HepG2 (cell line): ENCODE measurements around the gene DHRS4L2. TPM values are rescaled to one million over a fixed set of nuclear protein-coding genes. Genes with fewer than 3 reads are reported as not detected.
A peak's percentile ranks its signal among the peaks of the same experiment; 100 is the strongest.

ENCODE experiments used
- ARNTL ChIP-seq: sonication (generic); formaldehyde crosslinking; IDR thresholded peaks from 2 replicates; pipeline ENCODE4 v1.4.0; 2020; ENCODE audit warnings: mild to moderate bottlenecking, missing genetic modification reagents
- BHLHE40 ChIP-seq: IDR thresholded peaks from 2 replicates; pipeline ENCODE4 v1.6.1; 2011; ENCODE audit warnings: low read length, improper control_type of control experiment
- ELF4 ChIP-seq: sonication (generic); formaldehyde crosslinking; IDR thresholded peaks from 2 replicates; pipeline ENCODE4 v1.5.0; 2020; ENCODE audit warnings: missing genetic modification reagents, mild to moderate bottlenecking, moderate library complexity, borderline replicate concordance
- FOSL1 ChIP-seq: sonication (generic); formaldehyde crosslinking; IDR thresholded peaks from 2 replicates; pipeline ENCODE4 v1.9.0; 2021; ENCODE audit warnings: missing genetic modification reagents, borderline replicate concordance
- FOXO4 ChIP-seq: sonication (generic); formaldehyde crosslinking; conservative IDR thresholded peaks from 2 replicates; pipeline ENCODE4 v1.8.1; 2023; ENCODE audit warnings: missing genetic modification reagents
- GZF1 ChIP-seq: sonication (generic); formaldehyde crosslinking; IDR thresholded peaks from 2 replicates; pipeline ENCODE4 v1.5.1; 2020; ENCODE audit warnings: mild to moderate bottlenecking, missing genetic modification reagents
- PAF1 ChIP-seq: IDR thresholded peaks from 2 replicates; pipeline ENCODE4 v1.6.1; 2016; ENCODE audit warnings: missing genetic modification reagents, missing compliant biosample characterization
- PCBP1 ChIP-seq: fragments of 200-400 bp; formaldehyde crosslinking; IDR thresholded peaks from 2 replicates; pipeline ENCODE4 v1.6.1; 2017; ENCODE audit warnings: mild to moderate bottlenecking, low read depth, low read length, borderline replicate concordance
- TEAD3 ChIP-seq: optimal IDR thresholded peaks from 2 replicates; pipeline ENCODE3; 2016; ENCODE audit warnings: borderline replicate concordance
- YEATS4 ChIP-seq: sonication (generic); formaldehyde crosslinking; IDR thresholded peaks from 2 replicates; pipeline ENCODE4 v1.4.0; 2020; ENCODE audit warnings: missing genetic modification reagents, borderline replicate concordance
- ZBTB8A ChIP-seq: sonication (generic); formaldehyde crosslinking; IDR thresholded peaks from 2 replicates; pipeline ENCODE4 v1.4.0; 2020; ENCODE audit warnings: mild to moderate bottlenecking, low read depth, missing genetic modification reagents, borderline replicate concordance
- ZFP91 ChIP-seq: sonication (generic); formaldehyde crosslinking; IDR thresholded peaks from 2 replicates; pipeline ENCODE4 v1.9.0; 2022; ENCODE audit warnings: missing genetic modification reagents, mild to moderate bottlenecking, borderline replicate concordance
- ZKSCAN5 ChIP-seq: sonication (generic); formaldehyde crosslinking; IDR thresholded peaks from 2 replicates; pipeline ENCODE4 v1.5.1; 2020; ENCODE audit warnings: mild to moderate bottlenecking, missing genetic modification reagents
- ZNF333 ChIP-seq: sonication (generic); formaldehyde crosslinking; IDR thresholded peaks from 2 replicates; pipeline ENCODE4 v1.4.0; 2020; ENCODE audit warnings: mild to moderate bottlenecking, missing genetic modification reagents, borderline replicate concordance
- ZNF382 ChIP-seq: sonication (generic); formaldehyde crosslinking; IDR thresholded peaks from 2 replicates; pipeline ENCODE4 v1.5.0; 2020; ENCODE audit warnings: missing genetic modification reagents, mild to moderate bottlenecking, borderline replicate concordance
- ZNF607 ChIP-seq: sonication (generic); formaldehyde crosslinking; IDR thresholded peaks from 2 replicates; pipeline ENCODE4 v1.5.1; 2020; ENCODE audit warnings: missing genetic modification reagents, mild to moderate bottlenecking, borderline replicate concordance
- polyA plus RNA-seq, 8 experiments: library from polyadenylated mRNA; depleted of rRNA in 3 of 8; stranded (reverse) in 7 of 8; unstranded in 1 of 8; fragments of >200 nt; fragmentation: Illumina TruSeq in 4 of 8; extraction: Trizol in 4 of 8; gene quantifications; 2 replicates each; pipeline versions ENCODE4 v1.2.1 to v1.2.3, GENCODE V29; 2011 to 2016; ENCODE audit warnings: low read depth in 4 of 8, missing spikeins in 1 of 8, mixed read lengths in 1 of 8; ENCODE audit not compliant: insufficient read depth in 1 of 8
- total RNA-seq, 5 experiments: library from RNA; depleted of rRNA; stranded (reverse); fragments of >200 nt; fragmentation: Illumina TruSeq; extraction: Trizol; gene quantifications; 2 replicates each; pipeline ENCODE4 v1.2.3, GENCODE V29; 2016; ENCODE audit warnings: low read depth in 1 of 5
- TF ChIP-seq, protein P1 (sequence below): sonication (generic); formaldehyde crosslinking; conservative IDR thresholded peaks from 2 replicates; pipeline ENCODE4 v1.4.0; 2020; ENCODE audit warnings: missing genetic modification reagents
- TF ChIP-seq, protein P2 (sequence below): sonication (generic); formaldehyde crosslinking; IDR thresholded peaks from 2 replicates; pipeline ENCODE4 v1.4.0; 2020; ENCODE audit warnings: missing genetic modification reagents
- TF ChIP-seq, protein P3 (sequence below): sonication (generic); formaldehyde crosslinking; IDR thresholded peaks from 2 replicates; pipeline ENCODE4 v1.8.0; 2022; ENCODE audit warnings: mild to moderate bottlenecking, missing genetic modification reagents, borderline replicate concordance
- TF ChIP-seq, protein P4 (sequence below): sonication (generic); formaldehyde crosslinking; IDR thresholded peaks from 2 replicates; pipeline ENCODE4 v1.4.0; 2020; ENCODE audit warnings: mild to moderate bottlenecking, missing genetic modification reagents

DHRS4L2 gene
- total and polyA plus RNA-seq, 2 of the 13 experiments (the other 11 are each of a cell fraction or from before 2014, with no cell fraction given) = 24.7 to 38.2 TPM

DNA sequence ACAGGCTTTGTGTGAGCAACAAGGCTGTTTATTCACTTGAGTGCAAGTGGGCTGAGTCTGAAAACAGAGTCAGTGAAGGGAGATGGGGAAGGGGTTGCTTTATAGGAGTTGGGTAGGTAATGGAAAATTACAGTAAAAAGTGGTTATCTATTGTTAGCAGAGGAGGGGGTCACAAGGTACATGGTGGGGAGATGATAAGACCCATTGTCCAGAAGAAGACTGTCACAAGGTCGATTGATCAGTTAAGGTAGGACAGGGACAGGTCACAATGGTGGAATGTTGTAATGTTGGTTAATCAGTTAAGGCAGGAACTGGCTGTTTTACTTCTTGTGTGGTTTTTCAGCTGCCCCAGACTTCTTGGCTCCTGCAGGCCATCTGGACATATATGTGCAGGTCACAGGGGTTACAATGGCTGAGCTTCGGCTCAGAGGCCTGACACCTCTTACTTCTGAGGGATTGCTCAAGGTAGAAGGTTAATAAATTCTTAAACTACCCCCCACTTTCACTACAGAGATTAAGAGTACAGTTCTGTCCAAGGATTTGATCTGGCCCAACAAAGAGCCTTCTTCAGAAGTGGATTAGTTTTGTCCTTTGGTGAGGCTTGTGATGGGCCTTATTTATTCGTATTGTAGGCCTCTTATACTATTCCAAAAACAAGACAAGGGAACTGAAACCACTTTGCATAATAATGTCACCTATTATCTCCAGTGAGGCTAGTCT lies 49.0 kb upstream of the DHRS4L2 start (continued):
- TF ChIP-seq FOSL1 (CRISPR knock-in tag) = no peak
- TF ChIP-seq PAF1 (CRISPR knock-in tag) = no peak
- TF ChIP-seq ZKSCAN5 (CRISPR knock-in tag) = no peak
- TF ChIP-seq PCBP1 = no peak
- TF ChIP-seq, protein P1, sequence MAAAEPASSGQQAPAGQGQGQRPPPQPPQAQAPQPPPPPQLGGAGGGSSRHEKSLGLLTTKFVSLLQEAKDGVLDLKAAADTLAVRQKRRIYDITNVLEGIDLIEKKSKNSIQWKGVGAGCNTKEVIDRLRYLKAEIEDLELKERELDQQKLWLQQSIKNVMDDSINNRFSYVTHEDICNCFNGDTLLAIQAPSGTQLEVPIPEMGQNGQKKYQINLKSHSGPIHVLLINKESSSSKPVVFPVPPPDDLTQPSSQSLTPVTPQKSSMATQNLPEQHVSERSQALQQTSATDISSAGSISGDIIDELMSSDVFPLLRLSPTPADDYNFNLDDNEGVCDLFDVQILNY (CRISPR knock-in tag) = no peak
- no peak for TF ChIP-seq ELF4 (CRISPR knock-in tag)
- TF ChIP-seq BHLHE40 = no peak
- TF ChIP-seq ZNF607 (CRISPR knock-in tag) = no peak
- TF ChIP-seq, protein P2, sequence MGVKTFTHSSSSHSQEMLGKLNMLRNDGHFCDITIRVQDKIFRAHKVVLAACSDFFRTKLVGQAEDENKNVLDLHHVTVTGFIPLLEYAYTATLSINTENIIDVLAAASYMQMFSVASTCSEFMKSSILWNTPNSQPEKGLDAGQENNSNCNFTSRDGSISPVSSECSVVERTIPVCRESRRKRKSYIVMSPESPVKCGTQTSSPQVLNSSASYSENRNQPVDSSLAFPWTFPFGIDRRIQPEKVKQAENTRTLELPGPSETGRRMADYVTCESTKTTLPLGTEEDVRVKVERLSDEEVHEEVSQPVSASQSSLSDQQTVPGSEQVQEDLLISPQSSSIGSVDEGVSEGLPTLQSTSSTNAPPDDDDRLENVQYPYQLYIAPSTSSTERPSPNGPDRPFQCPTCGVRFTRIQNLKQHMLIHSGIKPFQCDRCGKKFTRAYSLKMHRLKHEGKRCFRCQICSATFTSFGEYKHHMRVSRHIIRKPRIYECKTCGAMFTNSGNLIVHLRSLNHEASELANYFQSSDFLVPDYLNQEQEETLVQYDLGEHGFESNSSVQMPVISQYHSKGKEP (CRISPR knock-in tag) = no peak
- no peak for TF ChIP-seq FOXO4 (CRISPR knock-in tag)
- TF ChIP-seq, protein P3, sequence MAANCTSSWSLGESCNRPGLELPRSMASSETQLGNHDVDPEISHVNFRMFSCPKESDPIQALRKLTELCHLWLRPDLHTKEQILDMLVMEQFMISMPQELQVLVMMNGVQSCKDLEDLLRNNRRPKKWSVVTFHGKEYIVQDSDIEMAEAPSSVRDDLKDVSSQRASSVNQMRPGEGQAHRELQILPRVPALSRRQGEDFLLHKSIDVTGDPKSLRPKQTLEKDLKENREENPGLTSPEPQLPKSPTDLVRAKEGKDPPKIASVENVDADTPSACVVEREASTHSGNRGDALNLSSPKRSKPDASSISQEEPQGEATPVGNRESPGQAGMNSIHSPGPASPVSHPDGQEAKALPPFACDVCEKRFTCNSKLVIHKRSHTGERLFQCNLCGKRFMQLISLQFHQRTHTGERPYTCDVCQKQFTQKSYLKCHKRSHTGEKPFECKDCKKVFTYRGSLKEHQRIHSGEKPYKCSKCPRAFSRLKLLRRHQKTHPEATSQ (CRISPR knock-in tag) = no peak
- TF ChIP-seq ZNF333 (CRISPR knock-in tag) = no peak
- TF ChIP-seq ZBTB8A = no peak
- TF ChIP-seq, protein P4, sequence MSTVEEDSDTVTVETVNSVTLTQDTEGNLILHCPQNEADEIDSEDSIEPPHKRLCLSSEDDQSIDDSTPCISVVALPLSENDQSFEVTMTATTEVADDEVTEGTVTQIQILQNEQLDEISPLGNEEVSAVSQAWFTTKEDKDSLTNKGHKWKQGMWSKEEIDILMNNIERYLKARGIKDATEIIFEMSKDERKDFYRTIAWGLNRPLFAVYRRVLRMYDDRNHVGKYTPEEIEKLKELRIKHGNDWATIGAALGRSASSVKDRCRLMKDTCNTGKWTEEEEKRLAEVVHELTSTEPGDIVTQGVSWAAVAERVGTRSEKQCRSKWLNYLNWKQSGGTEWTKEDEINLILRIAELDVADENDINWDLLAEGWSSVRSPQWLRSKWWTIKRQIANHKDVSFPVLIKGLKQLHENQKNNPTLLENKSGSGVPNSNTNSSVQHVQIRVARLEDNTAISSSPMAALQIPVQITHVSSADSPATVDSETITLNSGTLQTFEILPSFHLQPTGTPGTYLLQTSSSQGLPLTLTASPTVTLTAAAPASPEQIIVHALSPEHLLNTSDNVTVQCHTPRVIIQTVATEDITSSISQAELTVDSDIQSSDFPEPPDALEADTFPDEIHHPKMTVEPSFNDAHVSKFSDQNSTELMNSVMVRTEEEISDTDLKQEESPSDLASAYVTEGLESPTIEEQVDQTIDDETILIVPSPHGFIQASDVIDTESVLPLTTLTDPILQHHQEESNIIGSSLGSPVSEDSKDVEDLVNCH = no peak
- TF ChIP-seq GZF1 (CRISPR knock-in tag) = no peak
- TF ChIP-seq ZNF382 = no peak
- TF ChIP-seq TEAD3 (CRISPR knock-in tag) = peak; percentile 65
- no peak for TF ChIP-seq ARNTL (CRISPR knock-in tag)
- no peak for TF ChIP-seq ZFP91
- no peak for TF ChIP-seq YEATS4 (CRISPR knock-in tag)
